Hematopoietic multipotent progenitor cell treated with erythropoietin and hydrocortisone succinate and interleukin-3 and kit ligand, for 17 days (in vitro differentiated cells): ENCODE measurements around the gene DUSP12.

Experiments
- DNase-seq: peaks from one replicate; pipeline ENCODE4 v3.0.0-alpha.2; 2015; ENCODE audit warnings: low spot score

Gene DUSP12

GRCh38 chr1:161770250-161770649 is 20.7 kb downstream of the DUSP12 start:
- DNase-seq: no peak

- no peak for DNase-seq
Observed at GRCh38 chr1:161771161-161771560, 21.6 kb downstream of the DUSP12 start.

- no peak for DNase-seq
Observed at GRCh38 chr1:161771973-161772372, 22.4 kb downstream of the DUSP12 start.

GRCh38 chr1:161772397-161772796 is 22.8 kb downstream of the DUSP12 start:
- DNase-seq: no peak

GRCh38 chr1:161773791-161774190 is 24.2 kb downstream of the DUSP12 start:
- DNase-seq: no peak

- no peak for DNase-seq
Observed at GRCh38 chr1:161777261-161777660, 27.7 kb downstream of the DUSP12 start.

- no peak for DNase-seq
Observed at GRCh38 chr1:161778522-161778921, 28.9 kb downstream of the DUSP12 start.

GRCh38 chr1:161779393-161779792 is 29.8 kb downstream of the DUSP12 start:
- DNase-seq: no peak

GRCh38 chr1:161781995-161782394 is 32.4 kb downstream of the DUSP12 start:
- no peak for DNase-seq

GRCh38 chr1:161782886-161783285 is 33.3 kb downstream of the DUSP12 start:
- no peak for DNase-seq

- DNase-seq: no peak
Observed at GRCh38 chr1:161784968-161785367, 35.4 kb downstream of the DUSP12 start.

- no peak for DNase-seq
Observed at GRCh38 chr1:161787355-161787754, 37.8 kb downstream of the DUSP12 start.

GRCh38 chr1:161790587-161791317 is 41.2 kb downstream of the DUSP12 start:
- DNase-seq: no peak

GRCh38 chr1:161791904-161792655 is 42.5 kb downstream of the DUSP12 start:
- no peak for DNase-seq

- peak; percentile 78 for DNase-seq
Observed at GRCh38 chr1:161792740-161793139, 43.2 kb downstream of the DUSP12 start.

GRCh38 chr1:161799792-161800191 is 50.2 kb downstream of the DUSP12 start:
- DNase-seq: no peak

GRCh38 chr1:161801955-161802354 is 52.4 kb downstream of the DUSP12 start:
- no peak for DNase-seq

GRCh38 chr1:161803181-161803580 is 53.6 kb downstream of the DUSP12 start:
- no peak for DNase-seq

GRCh38 chr1:161805399-161806197 is 56.0 kb downstream of the DUSP12 start:
- DNase-seq: no peak
